ENCODE results near the gene C8G. TPM values are rescaled to one million over a fixed set of nuclear protein-coding genes. Genes with fewer than 3 reads are reported as not detected.

The C8G gene
- polyA plus RNA-seq, 3 donors, result 0.85 to 1.1 TPM; not detected in 1

- 82 to 85% (median 84%) methylated on average over 14 to 15 of the region's 15 CpGs for WGBS, 3 donors
Observed at GRCh38 chr9:136960938-136961275, 15.9 kb downstream of the C8G start.

GRCh38 chr9:136961279-136962065 lies 16.4 kb downstream of the C8G start:
- 63 to 78% (median 70%) methylated on average over 22 to 23 of the region's 23 CpGs for WGBS, 3 donors
- H3K27ac ChIP-seq (ENCODE audit: low read depth, low read length), result no peak overlapping the region

More at GRCh38 chr9:136960938-136961275, 15.9 kb downstream of the C8G start:
- no peak overlapping the region for H3K27ac ChIP-seq (ENCODE audit: low read depth, low read length)

GRCh38 chr9:136962163-136962562 lies 17.1 kb downstream of the C8G start:
- WGBS, 3 donors, result 95 to 97% (median 96%) methylated on average over 9 of the region's 9 CpGs
- H3K27ac ChIP-seq (ENCODE audit: low read depth, low read length), result no peak overlapping the region

GRCh38 chr9:136962701-136963248 lies 17.7 kb downstream of the C8G start:
- no peak overlapping the region for H3K27ac ChIP-seq (ENCODE audit: low read depth, low read length)
- 86 to 92% (median 90%) methylated on average over 11 of the region's 11 CpGs for WGBS, 3 donors

GRCh38 chr9:136963341-136963740 lies 18.3 kb downstream of the C8G start:
- no peak overlapping the region for H3K27ac ChIP-seq (ENCODE audit: low read depth, low read length)
- 86 to 93% (median 91%) methylated on average over 15 of the region's 15 CpGs for WGBS, 3 donors

GRCh38 chr9:136963751-136964150 lies 18.7 kb downstream of the C8G start:
- no peak overlapping the region for H3K27ac ChIP-seq (ENCODE audit: low read depth, low read length)
- WGBS, 3 donors, result 87 to 90% (median 89%) methylated on average over 11 to 12 of the region's 12 CpGs

GRCh38 chr9:136964171-136964689 lies 19.2 kb downstream of the C8G start:
- H3K27ac ChIP-seq (ENCODE audit: low read depth, low read length), result no peak overlapping the region
- WGBS, 3 donors, result 66 to 71% (median 69%) methylated on average over 21 to 22 of the region's 22 CpGs

- H3K27ac ChIP-seq (ENCODE audit: low read depth, low read length), result no peak overlapping the region
- 81 to 87% (median 86%) methylated on average over 26 of the region's 26 CpGs for WGBS, 3 donors
Observed at GRCh38 chr9:136964833-136965422, 19.9 kb downstream of the C8G start.

GRCh38 chr9:136965771-136966484 lies 20.9 kb downstream of the C8G start:
- 14 to 26% (median 25%) methylated on average over 23 of the region's 23 CpGs for WGBS, 3 donors
- H3K27ac ChIP-seq (ENCODE audit: low read depth, low read length), result no peak overlapping the region

- WGBS, 3 donors, result 77 to 84% (median 82%) methylated on average over 16 to 17 of the region's 17 CpGs
- no peak overlapping the region for H3K27ac ChIP-seq (ENCODE audit: low read depth, low read length)
Observed at GRCh38 chr9:136968333-136969127, 23.5 kb downstream of the C8G start.

GRCh38 chr9:136969150-136969549 lies 24.1 kb downstream of the C8G start:
- WGBS, 3 donors, result 70 to 88% (median 74%) methylated on average over 11 to 17 of the region's 17 CpGs

GRCh38 chr9:136969774-136970173 lies 24.7 kb downstream of the C8G start:
- no peak overlapping the region for H3K27ac ChIP-seq (ENCODE audit: low read depth, low read length)
- WGBS, 3 donors, result 69 to 84% (median 70%) methylated on average over 5 of the region's 5 CpGs

More at GRCh38 chr9:136969150-136969549, 24.1 kb downstream of the C8G start:
- H3K27ac ChIP-seq (ENCODE audit: low read depth, low read length), result no peak overlapping the region

GRCh38 chr9:136970361-136970760 lies 25.3 kb downstream of the C8G start:
- no peak overlapping the region for H3K27ac ChIP-seq (ENCODE audit: low read depth, low read length)
- 78 to 87% (median 80%) methylated on average over 11 of the region's 11 CpGs for WGBS, 3 donors

- no peak overlapping the region for H3K27ac ChIP-seq (ENCODE audit: low read depth, low read length)
- WGBS, 3 donors, result 75 to 87% (median 80%) methylated on average over 14 of the region's 14 CpGs
Observed at GRCh38 chr9:136971746-136972145, 26.7 kb downstream of the C8G start.

GRCh38 chr9:136972335-136972734 lies 27.3 kb downstream of the C8G start:
- no peak overlapping the region for H3K27ac ChIP-seq (ENCODE audit: low read depth, low read length)
- WGBS, 3 donors, result 78 to 84% (median 82%) methylated on average over 9 to 11 of the region's 11 CpGs

- WGBS, 3 donors, result 47 to 72% (median 62%) methylated on average over 13 of the region's 13 CpGs
- no peak overlapping the region for H3K27ac ChIP-seq (ENCODE audit: low read depth, low read length)
Observed at GRCh38 chr9:136972743-136973142, 27.7 kb downstream of the C8G start.

GRCh38 chr9:136973618-136974617 lies 28.9 kb downstream of the C8G start:
- WGBS, 3 donors, result 86 to 91% (median 89%) methylated on average over 27 to 29 of the region's 29 CpGs
- H3K27ac ChIP-seq (ENCODE audit: low read depth, low read length), result no peak overlapping the region

Measured in adipose tissue (tissue), 3 donors.